ENCODE results near the gene GPRIN3. TPM values are rescaled to one million over a fixed set of nuclear protein-coding genes. Genes with fewer than 3 reads are reported as not detected.

Gene GPRIN3
- total RNA-seq, 1 donor from 2014 or later = 2.6 TPM

DNA sequence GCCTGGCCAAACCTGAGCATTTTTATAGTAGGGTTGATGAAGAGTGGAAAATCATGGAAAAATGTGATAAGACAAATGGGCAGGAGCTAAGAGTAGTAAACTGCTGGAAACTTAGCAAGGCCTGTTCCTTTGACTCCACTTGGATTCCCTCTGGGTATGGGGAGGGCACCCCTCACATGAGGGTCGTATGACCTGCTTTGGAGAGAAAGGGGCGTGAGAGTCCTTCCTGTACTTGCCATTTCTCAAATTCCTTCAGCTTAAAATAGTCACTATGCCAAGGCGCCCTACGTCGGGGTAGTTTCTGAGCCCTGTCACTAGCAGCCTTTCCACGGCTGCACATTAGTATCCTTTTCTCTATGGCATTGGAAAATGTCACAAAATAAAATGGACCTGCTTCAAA, 49.1 kb downstream of the GPRIN3 start:
- H3K9ac ChIP-seq (ENCODE audit: low read length) = no peak overlapping the region
- H3K27ac ChIP-seq (ENCODE audit: low read depth, low read length) = no peak overlapping the region
- no peaks in the 10 kb centered on the region for H3K79me2 ChIP-seq (ENCODE audit: insufficient read depth, low read length)
- no peaks in the 10 kb centered on the region for H3K36me3 ChIP-seq (ENCODE audit: insufficient read depth, low read length)
- TF ChIP-seq, protein P1, sequence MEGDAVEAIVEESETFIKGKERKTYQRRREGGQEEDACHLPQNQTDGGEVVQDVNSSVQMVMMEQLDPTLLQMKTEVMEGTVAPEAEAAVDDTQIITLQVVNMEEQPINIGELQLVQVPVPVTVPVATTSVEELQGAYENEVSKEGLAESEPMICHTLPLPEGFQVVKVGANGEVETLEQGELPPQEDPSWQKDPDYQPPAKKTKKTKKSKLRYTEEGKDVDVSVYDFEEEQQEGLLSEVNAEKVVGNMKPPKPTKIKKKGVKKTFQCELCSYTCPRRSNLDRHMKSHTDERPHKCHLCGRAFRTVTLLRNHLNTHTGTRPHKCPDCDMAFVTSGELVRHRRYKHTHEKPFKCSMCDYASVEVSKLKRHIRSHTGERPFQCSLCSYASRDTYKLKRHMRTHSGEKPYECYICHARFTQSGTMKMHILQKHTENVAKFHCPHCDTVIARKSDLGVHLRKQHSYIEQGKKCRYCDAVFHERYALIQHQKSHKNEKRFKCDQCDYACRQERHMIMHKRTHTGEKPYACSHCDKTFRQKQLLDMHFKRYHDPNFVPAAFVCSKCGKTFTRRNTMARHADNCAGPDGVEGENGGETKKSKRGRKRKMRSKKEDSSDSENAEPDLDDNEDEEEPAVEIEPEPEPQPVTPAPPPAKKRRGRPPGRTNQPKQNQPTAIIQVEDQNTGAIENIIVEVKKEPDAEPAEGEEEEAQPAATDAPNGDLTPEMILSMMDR (IDR thresholded peaks at IDR 0.05; ENCODE audit: insufficient read depth, low read depth, low read length) = no peak
- TF ChIP-seq EZH2 (IDR thresholded peaks at IDR 0.05; ENCODE audit: insufficient read depth, low read length) = no peak
- no peak overlapping the region for H3K4me3 ChIP-seq (ENCODE audit: insufficient read depth, low read depth, low read length)
- Mint-ChIP-seq H3K4me1 (ENCODE audit: low read depth, unreplicated experiment) (no peaks in the 10 kb centered on the region), H3K4me3 (ENCODE audit: unreplicated experiment) (no peak overlapping the region), H3K9me3 (ENCODE audit: unreplicated experiment) (peaks cover 5% of the 10 kb centered on the region), H3K36me3 (ENCODE audit: low read depth, unreplicated experiment) (peaks cover 1% of the 10 kb centered on the region), H3K27me3 (ENCODE audit: low read depth, unreplicated experiment) (no peaks in the 10 kb centered on the region), H3K27ac (ENCODE audit: unreplicated experiment) (no peak overlapping the region)
- no peak overlapping the region for H3K4me2 ChIP-seq (ENCODE audit: low read length)
- no peaks in the 10 kb centered on the region for H3K4me1 ChIP-seq (ENCODE audit: insufficient read depth, low read length)
- no peak overlapping the region for H2AFZ ChIP-seq (ENCODE audit: low read depth, low read length)
- H3K9me3 ChIP-seq (ENCODE audit: insufficient read depth, low read depth, low read length) = no peaks in the 10 kb centered on the region
- H3K27me3 ChIP-seq (ENCODE audit: insufficient read depth, low read length) = no peaks in the 10 kb centered on the region
- H4K20me1 ChIP-seq (ENCODE audit: insufficient read depth, low read length) = no peaks in the 10 kb centered on the region
- no peak for FAIRE-seq
- no peak for DNase-seq (ENCODE audit: low read depth)

DNA sequence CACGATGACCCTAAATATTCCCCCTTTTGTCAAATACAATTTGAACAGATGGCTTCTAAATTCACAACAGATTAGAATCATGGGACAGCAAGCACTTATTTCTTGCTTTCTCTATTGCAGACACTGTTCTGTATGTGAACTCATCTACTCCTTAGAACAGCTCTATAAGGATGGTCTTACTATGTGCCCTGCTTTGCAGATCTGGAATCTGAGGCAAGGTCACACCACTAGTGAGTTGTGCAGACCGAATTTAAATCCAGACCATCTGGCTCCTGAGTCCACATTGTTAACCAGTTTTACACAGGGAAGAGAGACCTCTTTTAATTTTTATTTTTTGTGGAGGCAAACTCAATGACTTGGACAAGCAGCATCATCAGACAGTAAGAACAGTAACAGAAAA, 50.2 kb downstream of the GPRIN3 start:
- no peak for TF ChIP-seq EZH2 (IDR thresholded peaks at IDR 0.05; ENCODE audit: insufficient read depth, low read length)
- TF ChIP-seq, protein P1 (IDR thresholded peaks at IDR 0.05; ENCODE audit: insufficient read depth, low read depth, low read length) = no peak
- H3K79me2 ChIP-seq (ENCODE audit: insufficient read depth, low read length) = no peaks in the 10 kb centered on the region
- no peaks in the 10 kb centered on the region for H3K36me3 Mint-ChIP-seq (ENCODE audit: low read depth, unreplicated experiment)
- H3K4me1 ChIP-seq (ENCODE audit: insufficient read depth, low read length) = no peaks in the 10 kb centered on the region
- H3K27ac Mint-ChIP-seq (ENCODE audit: unreplicated experiment) = no peak overlapping the region
- no peak overlapping the region for H3K4me3 ChIP-seq (ENCODE audit: insufficient read depth, low read depth, low read length)
- H3K27me3 ChIP-seq (ENCODE audit: insufficient read depth, low read length) = no peaks in the 10 kb centered on the region
- no peak for FAIRE-seq
- no peak for DNase-seq (ENCODE audit: low read depth)
- no peak overlapping the region for H2AFZ ChIP-seq (ENCODE audit: low read depth, low read length)
- H3K27me3 Mint-ChIP-seq (ENCODE audit: low read depth, unreplicated experiment) = no peaks in the 10 kb centered on the region
- no peak overlapping the region for H3K4me2 ChIP-seq (ENCODE audit: low read length)
- no peak overlapping the region for H3K9ac ChIP-seq (ENCODE audit: low read length)
- H3K4me1 Mint-ChIP-seq (ENCODE audit: low read depth, unreplicated experiment) = no peaks in the 10 kb centered on the region
- no peaks in the 10 kb centered on the region for H4K20me1 ChIP-seq (ENCODE audit: insufficient read depth, low read length)
- H3K27ac ChIP-seq (ENCODE audit: low read depth, low read length) = no peak overlapping the region
- H3K9me3 ChIP-seq (ENCODE audit: insufficient read depth, low read depth, low read length) = no peaks in the 10 kb centered on the region
- H3K9me3 Mint-ChIP-seq (ENCODE audit: unreplicated experiment) = peaks cover 3% of the 10 kb centered on the region
- no peaks in the 10 kb centered on the region for H3K36me3 ChIP-seq (ENCODE audit: insufficient read depth, low read length)
- H3K4me3 Mint-ChIP-seq (ENCODE audit: unreplicated experiment) = no peak overlapping the region

DNA sequence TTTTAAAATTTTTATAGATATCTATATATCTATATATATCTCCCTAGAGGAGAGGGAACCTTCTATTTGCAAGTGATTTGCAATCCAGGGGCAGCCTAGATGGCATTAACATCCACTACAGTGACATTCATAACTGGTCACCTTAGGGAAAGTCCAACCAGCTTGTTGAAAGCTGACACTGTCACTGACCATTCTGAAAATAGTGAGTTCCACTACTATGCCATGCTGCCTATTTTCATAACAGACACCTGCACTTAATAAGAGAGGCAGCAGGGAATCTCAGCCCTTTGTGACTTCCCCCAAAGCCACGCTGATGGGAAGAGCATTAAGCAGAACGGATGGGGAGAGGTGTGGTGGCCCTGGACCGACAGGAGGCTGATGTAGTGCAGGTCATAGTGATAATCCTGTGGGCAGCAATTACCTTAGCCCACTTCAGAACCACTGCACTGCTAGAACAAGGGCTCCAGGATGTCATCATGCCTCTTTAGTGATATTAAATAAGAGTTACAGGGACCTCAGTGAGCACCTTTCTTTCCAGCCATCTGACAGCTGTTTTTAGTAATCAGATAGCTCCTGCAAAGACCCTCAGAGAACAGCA, 51.3 kb downstream of the GPRIN3 start:
- Mint-ChIP-seq H3K4me1 (ENCODE audit: low read depth, unreplicated experiment) (no peaks in the 10 kb centered on the region), H3K9me3 (ENCODE audit: unreplicated experiment) (peaks cover 3% of the 10 kb centered on the region), H3K27me3 (ENCODE audit: low read depth, unreplicated experiment) (no peaks in the 10 kb centered on the region), H3K27ac (ENCODE audit: unreplicated experiment) (no peak overlapping the region), H3K36me3 (ENCODE audit: low read depth, unreplicated experiment) (no peaks in the 10 kb centered on the region), H3K4me3 (ENCODE audit: unreplicated experiment) (no peak overlapping the region)
- no peak for TF ChIP-seq EZH2 (IDR thresholded peaks at IDR 0.05; ENCODE audit: insufficient read depth, low read length)
- TF ChIP-seq, protein P1 (IDR thresholded peaks at IDR 0.05; ENCODE audit: insufficient read depth, low read depth, low read length) = no peak
- H3K9me3 ChIP-seq (ENCODE audit: insufficient read depth, low read depth, low read length) = no peaks in the 10 kb centered on the region
- H3K27me3 ChIP-seq (ENCODE audit: insufficient read depth, low read length) = no peaks in the 10 kb centered on the region
- no peaks in the 10 kb centered on the region for H3K79me2 ChIP-seq (ENCODE audit: insufficient read depth, low read length)
- no peaks in the 10 kb centered on the region for H3K36me3 ChIP-seq (ENCODE audit: insufficient read depth, low read length)
- H2AFZ ChIP-seq (ENCODE audit: low read depth, low read length) = no peak overlapping the region
- DNase-seq (ENCODE audit: low read depth) (no peak), FAIRE-seq (no peak)
- H3K4me3 ChIP-seq (ENCODE audit: insufficient read depth, low read depth, low read length) = no peak overlapping the region
- no peak overlapping the region for H3K9ac ChIP-seq (ENCODE audit: low read length)
- H4K20me1 ChIP-seq (ENCODE audit: insufficient read depth, low read length) = no peaks in the 10 kb centered on the region
- H3K4me2 ChIP-seq (ENCODE audit: low read length) = no peak overlapping the region
- no peaks in the 10 kb centered on the region for H3K4me1 ChIP-seq (ENCODE audit: insufficient read depth, low read length)
- H3K27ac ChIP-seq (ENCODE audit: low read depth, low read length) = no peak overlapping the region

Measured in astrocyte (in vitro differentiated cells and primary cell).